RPMI8226 (cell line): ENCODE data around the gene MTR.
A peak's percentile ranks its signal among the peaks of the same experiment; 100 is the strongest.
"Not testable (repeated sequence)": the region's sequence is repeated elsewhere in the genome, so short reads cannot be mapped to it uniquely, and the experiment has no call there.

Experiments used
- DNase-seq: peaks from one replicate; pipeline ENCODE4 v3.0.0-alpha.2; 2015

The MTR gene

DNA sequence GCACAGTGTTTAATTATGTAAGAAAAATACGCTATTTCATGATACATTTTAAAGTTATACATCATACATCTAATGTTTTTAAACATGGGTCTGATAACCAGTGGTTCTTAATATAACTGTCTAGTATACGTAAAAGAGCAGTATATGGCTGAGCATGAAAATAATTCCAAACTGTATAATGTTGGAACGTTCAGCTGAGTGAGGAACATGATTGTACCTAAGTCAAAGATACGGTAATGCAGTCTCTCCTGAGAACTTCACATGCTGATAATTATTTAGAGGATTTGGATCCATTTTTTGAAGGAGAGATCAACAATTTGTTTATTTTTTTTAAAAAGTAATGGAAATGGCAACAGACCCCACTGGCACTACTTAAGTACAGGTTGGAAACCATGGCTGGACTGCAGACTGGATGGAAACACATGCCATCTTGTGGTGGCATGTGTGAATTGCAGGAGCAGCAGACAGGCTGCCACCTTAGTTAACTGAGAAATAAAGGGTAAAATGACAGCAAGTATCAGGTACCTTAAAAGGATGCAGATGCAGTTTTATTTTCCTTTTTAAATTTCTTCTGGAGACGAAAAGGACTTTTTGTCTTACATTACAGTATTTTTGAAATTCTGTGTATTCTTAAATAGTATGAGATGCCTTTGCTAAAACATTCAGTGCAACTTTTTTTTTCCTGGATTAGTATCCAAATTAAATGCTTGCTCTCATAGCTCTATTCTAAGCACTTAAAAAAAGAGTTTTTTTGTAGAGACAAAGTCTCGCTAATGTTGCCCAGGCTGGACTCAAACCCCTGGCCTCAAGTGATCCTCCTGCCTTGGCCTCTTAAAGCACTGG, 73.8 kb downstream of the MTR start:
- peak; percentile 65 for DNase-seq

DNA sequence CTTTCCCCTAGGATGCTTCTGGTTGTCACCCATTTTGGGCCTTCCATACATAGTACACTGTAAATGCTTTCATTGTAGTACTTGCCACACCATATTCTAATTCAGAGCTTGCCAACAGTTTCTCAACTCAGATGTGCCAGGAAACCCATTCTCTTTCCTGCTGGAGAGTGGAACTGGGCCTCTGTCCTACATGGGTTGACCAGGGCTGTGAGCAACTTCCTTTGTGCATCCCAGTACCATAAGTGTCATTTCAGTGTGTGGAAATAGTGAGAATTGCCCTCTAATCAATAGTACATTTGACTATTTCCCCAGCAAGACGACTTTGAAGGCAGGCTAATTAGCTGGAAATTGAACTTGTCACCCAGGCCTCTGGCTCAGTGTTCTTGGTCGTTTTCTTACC, 74.8 kb downstream of the MTR start:
- no peak for DNase-seq

DNA sequence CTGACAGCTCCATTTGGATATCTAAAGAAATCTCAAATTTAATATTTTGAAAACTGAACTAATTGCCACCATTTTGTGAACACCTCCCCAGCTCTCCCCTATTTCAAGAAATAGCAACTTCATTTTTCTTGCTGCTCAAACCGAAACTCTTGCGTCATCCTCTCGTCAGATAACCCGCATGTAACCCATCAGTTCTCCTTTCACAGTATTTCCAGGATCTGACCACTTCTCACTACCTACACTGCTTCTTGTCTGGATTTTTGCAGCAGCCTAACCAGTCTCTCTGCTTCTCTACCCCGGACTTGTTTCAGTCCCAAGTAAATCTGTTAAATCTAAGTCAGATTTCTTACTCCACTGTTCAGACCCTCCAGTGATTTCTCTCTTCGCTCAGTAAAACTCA, 75.6 kb downstream of the MTR start:
- no peak for DNase-seq

DNA sequence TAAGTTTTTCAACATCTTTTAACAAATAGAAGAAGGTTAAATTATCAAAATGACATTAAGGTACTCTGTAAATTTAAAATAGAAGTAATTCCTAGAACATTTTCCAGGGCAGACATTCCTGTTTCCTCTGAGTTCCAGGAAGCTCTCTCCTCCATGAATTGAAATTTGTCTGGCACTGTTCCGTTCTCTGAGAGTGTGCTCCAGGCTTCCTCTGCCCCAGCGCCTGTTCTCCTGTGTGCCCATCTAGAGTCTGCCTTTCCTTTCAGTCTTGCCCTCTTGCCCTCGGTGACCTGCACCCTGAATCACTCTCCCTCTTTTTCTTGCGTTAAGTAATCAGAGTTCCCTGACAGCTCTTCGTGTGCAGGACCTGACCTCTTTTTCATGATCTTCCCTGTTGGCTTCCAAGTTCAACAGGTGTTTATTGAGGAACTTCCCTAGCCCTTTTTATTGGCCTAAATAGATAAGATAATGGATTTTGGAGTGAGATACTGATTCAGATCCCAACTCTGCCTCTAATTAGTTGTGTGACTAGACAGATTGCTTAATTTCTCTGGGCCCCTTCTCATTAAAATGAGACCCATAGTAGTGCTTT, 77.1 kb downstream of the MTR start:
- DNase-seq: no peak

DNA sequence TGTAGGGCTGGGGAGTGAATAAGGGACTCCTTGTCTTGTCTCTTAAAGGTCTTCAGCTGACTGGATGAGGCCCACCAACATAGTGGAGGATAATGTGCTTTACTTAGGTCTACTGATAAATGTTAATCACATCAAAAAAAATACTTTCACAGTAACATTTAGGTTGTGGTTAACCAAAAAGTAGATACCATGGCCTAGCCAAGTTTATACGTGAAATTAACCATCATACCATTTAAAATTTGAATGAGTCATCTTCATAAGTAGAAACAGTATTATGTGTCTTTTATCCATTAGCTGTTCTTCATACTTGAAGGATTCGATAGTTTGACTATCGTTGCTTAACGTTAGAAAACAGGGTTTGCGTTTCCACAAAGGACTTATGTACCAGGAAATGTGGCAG, 80.9 kb downstream of the MTR start:
- no peak for DNase-seq

DNA sequence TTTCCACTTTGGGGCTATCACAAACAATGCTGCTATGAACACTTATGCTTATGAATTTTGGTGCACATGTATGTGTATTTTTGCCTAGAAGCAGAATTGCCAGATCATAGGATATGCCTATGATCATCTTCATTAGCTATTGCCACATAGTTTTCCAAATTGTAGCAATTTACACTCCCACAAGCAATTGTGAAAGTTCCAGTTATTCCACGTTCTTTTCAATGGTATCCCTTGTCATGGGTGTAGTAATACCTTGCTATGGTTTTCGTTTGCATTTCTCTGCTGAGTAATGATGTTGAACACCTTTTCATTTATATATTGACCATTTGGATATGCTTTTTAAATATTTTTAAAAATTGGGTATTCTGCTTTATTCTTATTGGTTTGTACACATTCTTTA, 82.6 kb downstream of the MTR start:
- no peak for DNase-seq

DNA sequence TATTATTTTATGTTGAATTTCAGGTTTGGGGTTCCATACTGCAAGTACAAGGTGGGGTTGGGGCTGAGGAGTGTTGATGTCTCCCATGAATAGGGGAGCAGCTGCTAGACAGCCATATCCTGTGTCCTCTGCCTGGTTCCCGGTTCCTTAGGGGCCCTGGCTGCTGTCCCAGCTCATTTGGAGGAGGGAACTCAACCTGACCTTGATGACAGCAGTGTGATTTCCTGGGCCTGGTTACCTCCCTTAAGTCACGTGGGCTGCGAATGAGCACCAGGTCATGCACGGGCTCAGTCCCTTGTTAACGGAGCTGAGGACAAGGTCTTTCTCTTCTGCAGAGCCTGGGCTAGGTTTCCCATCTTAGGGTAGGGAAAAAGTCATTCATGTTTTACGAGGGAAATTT, 85.1 kb downstream of the MTR start:
- no peak for DNase-seq

DNA sequence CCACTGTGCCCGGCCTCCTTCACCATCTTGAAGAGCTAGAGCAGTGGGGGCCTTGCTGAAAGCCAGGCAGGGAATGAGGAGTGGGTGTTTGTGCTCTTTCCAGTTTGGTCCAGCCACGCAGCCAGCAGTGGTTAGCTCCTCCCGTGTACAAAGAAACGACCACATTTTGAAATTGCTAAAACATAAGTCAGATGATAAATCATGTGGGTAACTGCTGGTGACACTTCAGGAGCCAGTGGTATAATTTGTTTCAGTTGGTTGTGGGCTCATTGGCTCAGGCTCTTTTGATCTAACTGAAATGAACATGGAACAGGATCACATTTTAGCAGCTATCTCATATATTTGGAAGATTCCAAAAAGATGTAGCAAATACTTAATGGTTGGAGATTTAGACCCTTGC, 87.6 kb downstream of the MTR start:
- no peak for DNase-seq

DNA sequence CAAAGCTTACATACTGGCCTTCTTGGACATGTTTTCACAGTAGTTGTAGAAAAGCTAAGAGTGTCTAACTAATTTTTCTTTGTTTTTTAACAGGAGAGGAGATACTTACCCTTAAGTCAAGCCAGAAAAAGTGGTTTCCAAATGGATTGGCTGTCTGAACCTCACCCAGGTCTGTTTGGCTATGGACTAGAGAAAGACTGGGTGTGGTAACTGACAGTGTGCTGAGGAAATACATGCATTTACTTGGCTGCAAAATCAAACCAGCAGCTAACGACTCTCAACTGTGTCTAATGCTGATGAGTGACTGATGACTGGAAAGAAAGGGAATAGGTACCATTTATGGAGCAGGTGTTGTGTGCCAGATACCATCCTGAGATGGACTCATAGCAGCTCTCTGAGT, 91.1 kb downstream of the MTR start:
- DNase-seq: no peak

DNA sequence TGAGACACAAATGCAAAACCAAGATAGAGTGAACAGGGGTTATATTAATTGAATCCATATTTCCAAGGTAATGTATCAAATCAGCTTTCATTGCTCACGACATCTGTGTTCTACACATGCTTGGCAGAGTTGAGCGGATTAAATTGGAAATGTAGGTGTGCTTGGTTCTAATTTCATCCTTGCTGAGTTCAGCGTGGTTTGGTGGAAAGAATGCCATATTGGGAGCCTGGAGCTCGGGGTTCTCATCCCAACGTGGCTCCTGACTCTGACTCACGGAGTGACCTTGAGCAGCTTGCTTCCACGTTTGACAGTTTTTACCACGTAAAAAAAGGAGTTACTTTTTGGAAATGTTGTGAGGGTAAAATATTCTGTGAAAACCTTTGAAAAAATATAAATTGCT, 92.0 kb downstream of the MTR start:
- DNase-seq: no peak

DNA sequence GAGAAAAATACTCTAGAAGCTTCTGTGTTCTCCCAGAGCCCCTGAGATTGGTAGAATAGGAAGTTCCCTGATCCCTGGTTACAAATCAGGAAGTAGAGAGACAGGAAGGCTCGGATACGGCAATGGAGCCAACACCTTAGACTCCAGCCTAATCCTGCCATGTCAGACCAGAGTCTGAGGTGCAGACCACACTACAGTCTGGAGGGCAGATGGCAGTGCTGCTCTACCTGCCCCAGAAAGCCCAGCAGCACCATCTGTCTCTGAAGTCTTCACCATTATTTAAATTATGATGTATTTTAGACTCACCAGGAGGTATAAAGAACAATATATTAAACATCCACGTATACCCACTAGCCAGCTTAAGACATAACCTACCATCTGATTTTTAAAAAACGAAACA, 93.0 kb downstream of the MTR start:
- DNase-seq: no peak

DNA sequence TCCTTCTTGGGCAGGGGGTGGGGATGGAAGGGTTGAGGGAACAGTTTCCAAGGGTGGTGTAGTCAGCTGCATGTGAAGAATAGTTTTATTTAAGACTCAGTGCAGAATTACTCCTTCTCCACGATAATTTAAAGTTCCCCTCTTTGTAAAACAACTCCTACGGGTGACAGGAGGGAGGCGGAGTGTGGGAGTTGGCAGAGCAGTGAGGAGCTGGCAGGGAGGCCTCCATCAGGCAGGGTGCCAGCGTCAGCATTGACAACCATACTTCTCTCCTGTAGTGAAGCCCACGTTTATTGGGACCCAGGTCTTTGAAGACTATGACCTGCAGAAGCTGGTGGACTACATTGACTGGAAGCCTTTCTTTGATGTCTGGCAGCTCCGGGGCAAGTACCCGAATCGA, 93.8 kb downstream of the MTR start:
- no peak for DNase-seq

DNA sequence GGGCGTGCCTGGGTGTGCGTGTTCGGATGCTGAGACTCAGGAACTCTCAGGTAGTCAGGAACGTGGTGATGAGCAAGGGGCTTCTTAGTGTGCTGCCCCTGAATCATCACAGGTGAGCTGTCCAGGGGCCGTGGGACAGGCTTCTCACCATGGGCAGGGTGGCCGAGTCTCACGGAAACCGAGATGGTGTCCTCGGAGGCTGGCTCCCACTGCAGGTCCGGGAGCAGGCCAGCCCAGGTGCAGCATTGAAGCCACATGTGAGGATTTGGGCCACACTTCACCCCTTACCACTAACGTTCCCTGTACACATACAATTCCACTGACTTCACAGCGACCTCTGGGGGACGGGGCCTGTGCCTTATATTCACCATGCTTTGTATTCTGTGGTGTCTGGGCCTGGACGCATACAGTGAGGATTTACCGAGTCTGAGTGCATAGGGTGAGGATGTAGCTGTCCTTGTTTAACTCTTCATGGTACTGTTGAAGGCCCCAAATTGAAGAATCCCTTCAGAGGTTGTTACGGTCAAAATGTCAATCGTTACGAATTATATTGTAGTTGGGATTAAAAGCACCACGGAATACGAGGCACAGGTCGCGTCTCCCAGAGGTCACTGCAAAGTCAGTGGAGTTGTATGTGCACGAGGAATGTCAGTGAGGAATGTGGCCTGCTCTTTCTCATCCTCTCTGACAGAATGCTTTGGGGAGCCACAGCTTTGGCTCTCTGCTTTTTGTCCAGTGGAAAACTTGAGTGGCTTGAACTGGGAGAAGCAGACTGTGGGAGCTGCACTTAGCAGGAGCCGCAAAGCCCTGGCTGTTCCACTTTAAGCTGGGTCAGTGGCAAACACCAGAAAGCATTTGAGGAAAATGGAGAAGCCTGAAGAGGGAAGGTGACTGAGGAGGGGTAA, 95.3 kb downstream of the MTR start:
- no peak for DNase-seq

DNA sequence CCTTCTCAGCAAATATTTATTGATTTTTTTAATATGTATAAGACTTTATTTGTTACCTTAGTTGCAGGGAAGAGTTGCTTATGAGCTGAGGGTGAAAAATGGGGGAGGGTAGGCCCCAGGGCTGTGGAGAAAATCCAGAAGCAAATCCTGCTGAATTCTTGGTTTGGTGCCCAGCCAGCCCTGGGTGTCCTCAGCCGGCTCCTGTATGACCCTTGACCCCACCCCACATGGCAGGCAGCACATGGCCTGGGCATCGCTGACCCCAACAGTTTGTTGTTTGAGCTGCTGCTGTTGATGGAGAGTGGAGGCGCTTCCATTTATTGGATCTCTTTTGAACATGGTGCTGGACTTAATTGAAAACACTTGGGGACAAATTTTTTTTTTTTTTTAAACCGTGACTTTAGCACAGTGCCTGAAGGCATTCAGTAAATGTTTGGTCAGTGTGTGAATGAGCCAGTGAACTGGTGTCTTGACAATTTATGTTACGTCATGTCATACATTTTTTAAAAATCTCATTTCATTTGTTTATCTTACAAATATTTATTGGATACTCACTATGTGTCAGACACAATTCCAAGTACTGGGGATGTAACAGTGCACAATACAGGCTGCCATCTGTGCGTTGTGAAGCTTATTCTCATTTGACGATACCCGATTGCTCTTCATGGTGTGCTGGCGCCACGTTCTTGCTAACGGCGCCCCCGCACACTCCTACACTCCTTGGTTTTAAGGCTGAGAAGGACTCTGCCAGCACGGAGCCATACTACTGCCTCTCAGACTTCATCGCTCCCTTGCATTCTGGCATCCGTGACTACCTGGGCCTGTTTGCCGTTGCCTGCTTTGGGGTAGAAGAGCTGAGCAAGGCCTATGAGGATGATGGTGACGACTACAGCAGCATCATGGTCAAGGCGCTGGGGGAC, 98.8 kb downstream of the MTR start:
- DNase-seq: no peak

DNA sequence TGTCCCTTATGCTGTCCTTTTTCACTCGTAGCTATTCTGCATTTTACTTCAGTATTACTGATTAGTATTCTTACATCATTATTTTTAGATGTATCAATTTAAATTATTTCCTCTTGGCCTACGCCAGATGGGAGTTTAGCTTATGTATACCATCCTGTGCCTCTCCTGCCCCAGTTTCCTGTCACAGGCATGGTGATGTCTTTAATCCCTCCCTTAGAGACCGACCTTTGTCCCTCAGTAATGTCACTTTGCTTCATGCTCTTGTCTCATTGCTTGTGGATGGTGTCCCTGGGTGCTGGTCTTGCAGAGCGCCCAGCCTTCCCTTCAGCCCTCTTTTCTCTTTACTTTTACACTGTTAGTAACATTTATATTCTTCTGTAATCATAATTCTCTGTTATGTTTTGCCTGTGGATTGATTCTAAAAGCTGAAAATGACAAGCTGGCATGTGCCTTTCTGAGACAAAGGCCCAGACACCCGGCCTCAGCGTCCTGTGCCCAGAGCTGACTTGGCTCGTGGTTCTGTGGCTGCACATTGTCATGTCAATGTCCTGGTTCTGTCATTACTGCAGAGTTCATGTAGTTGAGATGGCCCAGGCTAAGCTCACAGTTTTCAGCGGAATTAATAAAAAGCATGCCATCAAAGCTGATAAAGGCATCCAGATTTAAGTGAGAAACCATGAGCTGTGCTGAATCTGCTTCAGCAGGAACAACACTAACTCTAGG, 100.7 kb downstream of the MTR start:
- DNase-seq: no peak

DNA sequence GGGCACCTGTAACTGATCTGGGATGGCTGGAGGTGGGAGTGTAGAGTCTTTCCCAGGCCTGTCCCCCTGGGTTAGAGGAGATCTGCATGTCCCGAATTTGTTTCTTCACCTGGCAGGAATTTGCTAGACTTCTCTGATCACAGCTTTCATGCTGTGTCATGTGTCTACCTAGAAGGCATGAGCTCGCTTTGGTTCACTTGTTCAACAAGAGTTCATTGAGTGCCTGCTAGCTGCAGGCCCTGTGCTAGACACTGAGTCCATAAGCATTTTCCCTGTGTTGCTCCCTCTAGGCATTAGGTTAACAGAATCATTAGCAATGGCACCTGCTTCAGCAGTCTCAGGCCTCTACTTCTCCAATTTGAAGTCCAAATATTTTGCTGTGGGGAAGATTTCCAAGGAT, 101.6 kb downstream of the MTR start:
- DNase-seq: no peak

DNA sequence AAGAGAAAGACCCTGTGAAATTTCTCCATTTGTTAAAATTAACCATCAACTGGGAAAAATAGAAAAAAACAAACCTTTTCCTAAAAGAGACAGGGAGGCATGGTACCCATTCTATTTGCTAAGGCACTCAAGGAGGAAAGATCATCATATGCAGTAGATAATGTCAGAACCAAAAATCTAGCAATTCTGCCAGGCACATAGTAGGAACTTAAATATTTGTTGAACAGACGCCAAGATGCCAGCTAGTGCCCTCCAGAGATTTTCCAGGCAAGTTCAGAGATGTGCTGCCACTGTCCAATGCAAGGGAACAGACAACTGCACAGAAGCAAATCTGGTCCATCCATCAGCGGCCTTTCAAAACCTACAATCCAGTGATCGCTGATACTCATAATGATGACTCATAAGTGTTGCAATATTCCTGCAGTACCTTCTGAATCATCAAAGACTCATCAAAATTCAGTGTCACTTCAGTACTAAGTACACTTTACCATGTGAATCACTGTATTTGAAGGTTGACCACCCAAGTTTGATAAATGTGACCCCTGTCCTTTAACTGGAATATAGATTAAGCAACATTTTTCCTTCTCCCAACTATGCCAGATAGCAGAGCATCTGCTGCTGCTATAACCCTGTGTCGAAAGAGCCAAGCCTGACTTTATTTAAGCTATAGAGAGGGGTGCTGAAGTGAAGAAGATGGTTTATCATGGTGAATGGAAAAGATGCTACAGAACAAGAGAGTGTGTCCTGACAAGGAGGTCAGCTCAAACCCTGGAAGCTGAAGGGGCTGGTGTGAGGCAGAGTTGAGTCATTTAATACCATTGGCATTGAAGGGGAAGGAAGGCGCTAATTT, 110.0 kb downstream of the MTR start:
- DNase-seq: no peak

DNA sequence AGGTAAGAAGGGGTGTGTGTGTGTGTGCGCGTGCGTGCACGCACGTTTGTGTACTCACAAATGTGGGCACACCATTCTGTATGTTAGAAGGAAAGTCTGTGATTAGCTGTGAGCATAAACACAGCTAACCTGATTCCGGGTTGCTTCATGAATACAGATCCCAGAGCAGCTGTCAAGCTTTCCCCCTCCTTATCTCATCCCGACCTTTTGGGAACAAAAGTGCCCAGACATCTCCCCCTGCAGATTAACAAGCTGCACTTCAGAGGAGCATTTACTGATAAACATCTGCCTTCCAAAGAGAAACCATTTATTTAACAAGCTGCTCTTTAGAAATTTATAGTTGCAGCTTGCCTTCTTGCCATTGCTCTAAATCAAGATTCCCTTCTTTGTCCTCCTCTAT, 112.1 kb downstream of the MTR start:
- no peak for DNase-seq

DNA sequence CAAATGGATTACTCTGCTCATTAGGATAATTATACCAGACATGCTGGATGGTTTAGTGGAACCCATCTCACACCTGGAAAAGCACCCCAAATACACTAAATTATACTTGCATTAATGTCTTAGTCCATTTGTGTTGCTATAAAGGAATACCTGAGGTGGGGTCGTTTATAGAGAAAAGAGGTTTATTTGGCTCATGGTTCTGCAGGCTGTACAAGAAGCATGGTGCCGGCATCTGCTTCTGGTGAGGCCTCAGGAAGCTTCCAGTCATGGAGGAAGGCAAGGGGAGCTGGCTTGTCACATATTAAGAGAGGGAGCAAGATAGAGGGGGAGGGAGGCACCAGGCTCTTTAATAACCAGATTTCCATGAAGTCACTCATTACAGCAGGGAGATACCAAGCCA, 113.6 kb downstream of the MTR start:
- no peak for DNase-seq

DNA sequence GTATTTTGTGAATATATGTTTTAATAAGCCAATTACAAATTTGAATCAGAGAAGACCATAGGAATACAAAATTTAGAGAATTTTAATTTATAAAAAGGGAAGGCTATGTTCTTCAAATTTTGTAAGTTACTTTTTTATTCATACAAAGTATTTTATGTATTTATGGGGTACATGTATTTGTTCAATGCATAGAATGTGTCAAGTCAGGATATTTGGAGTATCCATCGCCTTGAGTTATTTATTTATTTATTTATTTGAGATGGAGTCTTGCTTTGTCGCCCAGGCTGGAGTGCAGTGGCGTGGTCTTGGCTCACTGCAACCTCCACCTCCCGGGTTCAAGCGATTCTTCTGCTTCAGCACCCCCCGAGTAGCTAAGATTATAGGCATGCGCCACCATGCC, 116.0 kb downstream of the MTR start:
- not testable (repeated sequence) for DNase-seq
